Fibroblast of lung (primary cell): ENCODE data around the gene OSBPL1A.

Source experiments
- CTCF ChIP-seq, 2 donors: IDR thresholded peaks in 1 of 2; conservative IDR thresholded peaks in 1 of 2; 1 replicate in 1 of 2; 2 replicates in 1 of 2; pipeline ENCODE4 v1.5.1; 2011 to 2012; ENCODE audit warnings: low read length in 2 of 2, control low read depth in 1 of 2, inconsistent platforms in 1 of 2, low read depth in 1 of 2, mild to moderate bottlenecking in 1 of 2
- EZH2 ChIP-seq: IDR thresholded peaks from 2 replicates; pipeline ENCODE4 v1.5.1; 2012; ENCODE audit warnings: low read length, control low read depth, mild to moderate bottlenecking; ENCODE audit errors: missing control alignments

- TF ChIP-seq EZH2 (no peak), CTCF (conservative IDR thresholded peaks at IDR 0.05 in 1 of 2, IDR thresholded peaks at IDR 0.05 in 1 of 2; ENCODE audit: low read depth in 1 of 2, low read length in 2 of 2) (no peak)
These were observed 104.4 kb downstream of the OSBPL1A start for GRCh38 chr18:24293254-24293653.
